HG02973 (cell line): ENCODE measurements around the gene KREMEN1.

Experiments used
- ATAC-seq: cut with Tn5 transposase; IDR thresholded peaks from one replicate; pipeline ENCODE4 v1.9.1; 2021; ENCODE audit warnings: moderate library complexity; ENCODE audit not compliant: unreplicated experiment

KREMEN1 gene

DNA sequence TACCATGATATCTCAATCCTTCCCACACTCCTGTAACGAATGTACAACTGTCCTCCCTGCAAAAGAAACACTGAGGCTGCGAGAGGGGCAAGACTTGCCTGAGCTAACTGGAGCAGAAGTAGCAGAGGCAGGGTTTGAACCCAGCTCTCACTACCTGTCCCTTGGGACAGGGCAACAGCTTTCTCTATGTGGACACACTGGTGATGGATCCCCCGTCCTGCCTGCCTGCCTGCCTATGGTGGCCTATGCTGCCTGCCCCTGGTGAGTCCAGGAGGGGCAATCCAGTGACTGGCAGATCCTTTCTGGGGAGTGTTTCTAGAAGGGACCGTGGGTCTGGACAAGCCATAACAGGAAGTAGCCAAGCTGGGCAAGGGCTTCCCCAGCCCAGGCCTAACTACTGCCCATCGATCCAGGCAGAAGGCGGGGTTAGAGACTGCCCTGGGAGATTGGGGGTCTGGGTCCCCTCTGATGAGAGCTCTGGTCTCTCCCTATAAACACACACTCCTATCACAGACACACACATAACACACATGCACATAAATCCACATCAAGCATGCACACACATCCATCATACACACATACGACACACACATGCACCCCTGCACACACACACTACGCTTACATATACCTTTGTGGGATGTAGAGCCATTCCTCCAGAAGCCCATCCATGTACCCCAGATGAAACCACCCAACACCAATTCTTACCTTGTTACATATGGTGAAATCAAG is 131.8 kb downstream of the KREMEN1 start:
- no peak for ATAC-seq

DNA sequence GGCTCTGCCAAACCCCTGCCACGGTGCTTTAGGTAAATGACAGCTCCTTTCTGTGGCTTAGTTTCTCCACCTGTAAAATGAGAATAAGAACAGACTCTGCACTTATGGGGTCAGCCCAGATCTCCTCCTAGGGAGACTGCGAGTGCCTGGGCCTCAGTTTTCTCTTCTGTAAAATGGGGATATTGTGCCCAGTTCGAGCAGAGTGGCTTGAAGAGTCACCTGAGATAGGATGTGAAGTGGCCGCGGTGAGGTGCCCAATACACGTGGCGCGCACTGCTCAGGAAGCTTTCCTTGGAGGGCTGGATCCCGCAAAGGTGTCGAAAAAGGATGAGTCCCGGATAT is 132.4 kb downstream of the KREMEN1 start:
- ATAC-seq: no peak

DNA sequence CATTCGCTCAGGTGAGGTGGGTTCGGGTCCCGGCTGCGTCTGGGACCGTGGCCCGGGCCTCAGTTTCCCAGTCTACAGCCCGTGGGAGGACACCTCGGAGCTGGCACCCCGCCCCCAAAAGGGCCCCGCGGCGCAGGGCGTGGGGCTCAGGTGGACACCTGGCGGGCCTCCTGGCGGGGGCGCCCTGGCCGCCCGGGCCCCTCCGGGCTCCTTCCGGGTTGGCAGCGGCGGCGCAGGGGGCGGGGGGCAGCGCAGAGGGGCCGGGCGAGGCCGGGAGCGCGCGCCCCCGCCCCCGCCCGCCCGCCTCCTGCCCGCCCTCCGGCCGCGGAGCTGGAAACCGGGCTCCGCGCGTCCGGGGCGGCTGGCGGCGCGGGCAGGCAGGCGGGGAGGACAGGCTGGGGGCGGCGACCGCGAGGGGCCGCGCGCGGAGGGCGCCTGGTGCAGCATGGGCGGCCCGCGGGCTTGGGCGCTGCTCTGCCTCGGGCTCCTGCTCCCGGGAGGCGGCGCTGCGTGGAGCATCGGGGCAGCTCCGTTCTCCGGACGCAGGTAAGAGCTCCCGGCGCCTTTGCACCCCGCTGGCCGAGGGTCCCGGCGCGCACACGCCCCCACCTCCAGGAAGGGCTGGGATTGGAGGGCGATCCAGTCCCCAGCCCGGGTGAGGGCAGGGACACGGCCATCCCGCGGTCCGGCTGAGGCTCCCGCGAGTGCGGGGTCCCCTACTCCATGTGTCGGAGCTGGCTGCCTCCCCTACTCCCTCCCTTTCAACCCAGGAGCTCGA is 132.9 kb downstream of the KREMEN1 start, which contains the start of gene EMID1:
EMID1 (plus strand) TSS at position 303 of the 778 bp plus-strand sequence; CDS start at position 446, 143 bp downstream.
- no peak for ATAC-seq

DNA sequence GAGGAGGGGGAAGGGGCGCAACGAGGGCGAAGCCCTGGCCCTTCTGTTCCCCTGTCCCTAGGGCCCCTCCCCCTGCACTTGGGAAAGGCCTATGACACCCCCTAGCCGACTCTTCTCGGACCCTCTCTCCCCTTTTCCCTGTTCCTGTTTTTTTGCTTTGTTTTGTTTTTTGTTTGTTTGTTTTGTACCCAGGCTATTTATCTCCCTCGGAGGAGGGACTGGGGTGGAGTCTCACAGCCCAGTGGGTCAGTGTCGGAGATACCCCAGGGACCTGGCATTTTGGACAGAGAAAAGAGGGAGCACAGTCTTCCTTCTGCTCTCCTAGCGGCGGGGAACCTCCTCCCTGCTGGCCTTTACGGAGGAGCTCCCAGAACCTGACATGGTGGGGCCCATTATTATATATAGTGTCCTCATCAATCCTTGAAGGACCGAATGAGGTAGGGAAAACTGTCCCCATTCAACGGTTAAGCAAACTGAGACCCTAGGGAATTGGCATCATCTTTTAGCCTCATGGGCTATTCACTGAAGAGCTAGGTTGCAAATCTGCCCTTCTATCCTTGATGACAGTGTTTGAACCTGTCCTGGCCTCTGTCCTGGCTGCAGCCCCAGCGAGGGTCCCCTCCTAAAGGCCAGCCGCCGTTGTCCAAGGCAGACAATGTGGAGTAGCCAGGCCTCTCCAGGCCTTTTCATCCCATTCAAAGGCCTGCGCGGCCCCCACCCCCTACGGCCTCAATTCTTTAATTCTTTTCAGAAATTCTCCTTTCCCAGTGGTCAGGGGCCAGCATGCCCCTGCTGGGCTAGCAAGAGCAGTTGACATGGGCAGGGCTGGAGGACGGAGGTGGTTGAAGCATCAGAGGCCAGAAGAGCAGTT is 133.8 kb downstream of the KREMEN1 start:
- no peak for ATAC-seq

DNA sequence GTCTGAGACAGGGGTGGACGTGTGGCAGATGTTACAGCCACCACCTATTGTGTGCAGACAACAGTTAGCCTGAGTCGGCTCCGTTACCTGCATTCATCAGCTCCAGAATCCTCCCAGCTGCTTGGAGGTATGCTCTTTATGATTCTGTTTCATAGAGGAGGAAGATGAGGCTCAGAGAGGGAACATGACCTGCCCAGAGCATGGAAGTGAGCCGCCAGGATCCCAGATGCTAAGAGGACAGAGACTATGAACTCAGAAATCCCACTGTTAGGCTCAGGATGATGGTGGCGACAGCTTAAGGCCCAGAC is 134.4 kb downstream of the KREMEN1 start:
- no peak for ATAC-seq

DNA sequence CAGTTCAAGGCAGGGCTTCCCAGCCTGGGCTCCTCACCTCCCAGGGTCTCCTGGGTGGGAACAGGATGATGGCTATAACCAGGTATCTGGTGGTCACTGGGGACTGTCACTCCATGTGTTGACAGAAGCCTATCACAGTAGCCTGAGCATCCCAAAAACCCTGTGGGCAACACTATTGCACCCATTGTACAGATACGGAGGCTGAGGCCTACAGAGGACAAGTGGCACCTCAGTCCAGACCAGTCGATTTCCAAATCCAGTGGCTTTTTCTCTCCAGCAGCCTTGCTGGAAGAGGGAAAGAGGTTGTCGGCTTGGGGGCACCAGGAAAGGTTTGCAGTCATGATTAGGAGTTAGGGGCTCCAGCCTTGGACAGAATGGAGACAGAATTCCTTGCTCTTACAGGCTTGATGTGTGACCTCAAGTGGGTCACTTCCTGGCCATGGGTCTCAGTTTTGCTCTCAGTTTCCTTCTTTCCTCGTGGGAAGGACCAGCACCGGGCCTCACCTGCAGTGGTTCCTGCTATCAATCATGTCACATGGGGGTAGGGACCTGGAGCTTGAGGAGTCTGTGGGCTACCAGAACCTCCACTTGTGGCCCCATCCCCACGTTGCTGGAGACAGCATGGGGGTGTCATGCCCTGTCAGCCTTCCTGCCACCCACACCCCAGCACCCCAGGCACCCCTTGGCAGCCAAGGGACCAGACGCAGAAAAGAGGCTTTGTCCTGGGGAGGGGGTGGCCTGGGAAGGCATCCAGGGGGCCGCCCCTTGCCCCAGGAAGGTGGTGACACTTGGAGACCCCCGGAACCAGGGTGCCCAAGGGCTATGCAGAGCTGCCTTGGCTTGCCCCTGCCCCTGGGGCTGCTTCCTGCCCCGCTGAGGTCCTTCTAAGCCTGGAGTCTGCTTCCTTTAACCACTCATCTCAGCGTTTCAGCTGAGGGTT is 135.0 kb downstream of the KREMEN1 start:
- ATAC-seq: no peak

DNA sequence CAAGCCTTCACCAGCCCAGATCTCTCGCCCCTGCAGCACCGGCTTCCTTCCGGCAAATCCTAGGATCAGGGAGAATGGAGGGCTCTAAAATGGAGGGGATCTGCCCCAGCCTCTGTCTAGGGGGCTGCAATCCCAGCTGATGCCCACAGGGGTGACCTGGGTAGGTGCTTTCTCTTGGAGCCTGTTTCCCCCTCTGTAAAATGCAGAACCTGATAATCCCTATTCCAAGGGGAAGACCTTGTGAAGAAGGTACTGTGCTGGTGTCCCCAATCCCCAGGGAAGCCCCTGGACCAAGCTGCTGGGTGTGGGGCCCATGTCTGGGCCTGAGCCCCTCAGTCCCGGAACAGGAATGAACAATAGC is 135.6 kb downstream of the KREMEN1 start:
- ATAC-seq: no peak

DNA sequence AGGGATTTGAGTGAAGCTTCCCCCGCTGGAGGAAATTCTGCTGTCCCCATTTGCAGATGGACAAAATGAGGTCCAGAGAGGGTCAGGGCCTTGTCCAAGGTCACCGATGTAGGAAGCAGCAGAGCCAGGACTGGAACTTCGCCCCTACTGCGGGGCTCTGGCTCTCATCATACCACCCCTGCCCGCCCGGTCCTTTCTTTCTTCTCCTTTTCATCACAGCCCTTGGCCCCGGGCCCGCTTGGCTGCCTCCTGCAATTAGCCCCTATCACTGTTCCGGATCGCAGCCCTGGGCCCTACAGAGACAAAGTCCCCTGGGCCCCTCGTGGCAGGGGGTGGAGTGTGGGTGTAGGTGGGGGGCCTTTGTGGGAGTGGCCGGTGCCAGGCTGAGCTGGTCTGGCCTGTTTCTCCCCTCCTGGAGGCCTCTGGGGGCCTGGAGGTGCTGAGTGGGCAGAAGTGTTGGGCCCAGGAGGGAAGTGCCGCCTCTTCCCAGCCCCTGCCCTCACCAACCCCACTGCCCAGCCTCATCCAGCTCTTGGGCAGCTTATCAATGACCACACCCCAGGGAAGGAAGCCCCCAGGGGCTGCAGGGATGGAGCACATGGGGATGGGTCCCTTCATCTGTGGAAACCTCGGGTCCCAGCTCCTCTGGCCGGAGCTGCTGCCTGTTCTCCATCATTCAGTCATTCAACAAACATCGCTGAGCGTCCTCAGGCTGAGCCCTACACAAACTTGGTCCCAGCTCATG is 136.2 kb downstream of the KREMEN1 start:
- no peak for ATAC-seq

DNA sequence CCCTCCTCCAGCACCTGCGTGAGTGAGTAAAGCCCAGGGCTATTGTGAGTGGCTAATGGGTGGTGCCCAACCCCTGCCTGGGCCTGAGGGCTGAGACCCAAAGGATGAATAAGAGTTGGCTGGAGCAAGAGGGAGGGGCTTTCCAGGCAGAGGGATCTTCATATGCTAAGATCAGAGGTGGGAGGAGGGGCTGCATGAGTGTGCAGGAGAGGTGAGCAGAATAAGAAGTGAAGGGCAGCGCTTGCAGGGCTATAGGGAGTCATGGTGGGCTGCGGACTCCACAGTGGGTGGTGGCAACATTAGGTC is 136.7 kb downstream of the KREMEN1 start:
- no peak for ATAC-seq

DNA sequence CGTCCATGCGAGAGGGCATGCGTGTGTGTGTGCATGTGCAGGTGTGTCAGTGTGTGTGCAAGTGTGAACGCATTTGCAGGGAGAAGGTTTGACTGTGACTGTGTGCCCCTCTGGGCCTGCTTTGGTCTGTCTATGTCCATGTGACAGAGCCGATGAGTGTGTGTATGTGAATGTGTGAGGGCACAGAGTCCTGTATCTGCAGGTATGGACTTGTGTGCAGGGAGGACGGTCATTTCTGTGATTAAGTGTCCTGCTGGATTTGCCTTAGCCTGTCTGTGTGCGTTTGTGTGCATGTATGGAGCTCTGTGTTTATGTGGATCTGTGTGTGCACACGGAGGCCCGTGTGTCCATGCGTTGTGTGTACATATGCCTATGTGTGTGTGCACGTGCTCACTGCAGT is 138.2 kb downstream of the KREMEN1 start:
- ATAC-seq: no peak

DNA sequence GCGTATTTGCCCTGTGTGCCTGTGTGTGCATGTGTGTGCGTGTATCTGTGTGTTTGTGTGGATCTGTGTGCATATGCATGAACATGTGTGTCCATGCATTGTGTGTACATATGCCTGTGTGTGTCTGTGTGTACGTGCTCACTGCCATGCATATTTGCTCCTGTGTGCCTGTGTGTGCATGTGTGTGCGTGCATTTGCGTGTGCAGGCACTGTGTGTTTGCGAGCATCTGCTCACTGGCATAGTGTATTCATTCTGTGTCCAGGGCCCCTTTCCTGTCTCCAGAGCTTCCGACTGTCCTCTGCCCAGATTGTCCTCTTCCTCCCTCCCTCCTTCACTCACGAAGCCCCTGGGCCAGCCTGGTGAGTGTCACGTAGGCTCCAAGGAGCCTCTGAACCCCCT is 138.6 kb downstream of the KREMEN1 start:
- no peak for ATAC-seq

DNA sequence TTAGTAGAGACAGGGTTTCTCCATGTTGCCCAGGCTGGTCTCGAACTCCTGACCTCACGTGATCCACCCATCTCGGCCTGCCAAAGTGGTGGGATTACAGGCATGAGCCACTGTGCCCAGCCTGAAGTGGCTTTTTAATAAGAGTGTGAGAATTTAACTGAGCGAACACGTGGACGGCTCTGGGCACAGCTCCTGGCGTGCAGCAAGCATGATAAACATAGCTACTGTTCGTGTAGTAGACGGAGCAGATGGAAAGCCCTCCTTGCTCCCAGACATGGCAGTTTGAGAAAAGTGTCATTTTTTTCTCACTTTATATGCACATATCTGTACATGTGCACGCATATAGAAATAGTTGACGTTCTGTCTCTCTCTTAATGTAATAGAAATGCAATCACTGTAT is 139.9 kb downstream of the KREMEN1 start:
- ATAC-seq: no peak

DNA sequence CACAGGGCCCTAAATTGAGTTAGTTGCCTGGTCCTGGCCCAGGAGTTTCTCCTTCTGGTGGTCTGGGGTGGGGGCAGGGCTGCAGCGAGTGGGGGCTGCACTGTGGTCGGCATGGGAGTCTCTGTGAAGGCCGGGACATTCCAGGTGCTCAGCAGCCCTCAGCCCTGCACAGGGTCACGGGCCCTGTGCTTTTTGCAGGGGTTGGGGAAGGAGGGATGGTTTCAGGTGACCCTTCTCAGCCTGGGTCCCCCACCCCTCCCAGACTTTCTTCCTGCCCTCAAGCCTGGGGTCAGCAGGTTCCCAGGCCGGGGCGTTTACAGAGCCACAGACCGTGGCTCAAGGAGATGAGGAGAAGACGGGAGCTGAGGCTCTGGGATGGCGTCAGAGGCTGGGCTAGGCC is 140.7 kb downstream of the KREMEN1 start:
- ATAC-seq: no peak

DNA sequence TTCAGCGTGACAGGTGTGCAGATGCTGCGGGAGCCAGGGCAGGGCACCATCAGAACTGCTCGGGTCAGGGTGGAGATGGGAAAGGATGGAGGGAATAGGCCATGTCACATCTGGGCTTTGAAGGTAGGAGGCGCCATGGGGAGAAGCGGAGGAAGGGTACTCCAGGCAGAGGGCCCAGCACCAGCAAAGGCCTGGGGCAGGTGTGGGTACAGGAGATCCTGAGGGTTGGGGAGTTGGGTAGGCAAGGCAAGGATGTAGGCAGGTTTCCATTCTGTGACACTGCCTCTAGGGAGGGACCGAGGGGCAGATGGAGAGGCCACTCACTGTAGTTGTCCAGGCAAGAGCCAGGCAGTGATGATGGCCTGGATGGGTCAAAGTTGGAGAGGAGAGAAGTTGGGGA is 141.4 kb downstream of the KREMEN1 start:
- no peak for ATAC-seq

DNA sequence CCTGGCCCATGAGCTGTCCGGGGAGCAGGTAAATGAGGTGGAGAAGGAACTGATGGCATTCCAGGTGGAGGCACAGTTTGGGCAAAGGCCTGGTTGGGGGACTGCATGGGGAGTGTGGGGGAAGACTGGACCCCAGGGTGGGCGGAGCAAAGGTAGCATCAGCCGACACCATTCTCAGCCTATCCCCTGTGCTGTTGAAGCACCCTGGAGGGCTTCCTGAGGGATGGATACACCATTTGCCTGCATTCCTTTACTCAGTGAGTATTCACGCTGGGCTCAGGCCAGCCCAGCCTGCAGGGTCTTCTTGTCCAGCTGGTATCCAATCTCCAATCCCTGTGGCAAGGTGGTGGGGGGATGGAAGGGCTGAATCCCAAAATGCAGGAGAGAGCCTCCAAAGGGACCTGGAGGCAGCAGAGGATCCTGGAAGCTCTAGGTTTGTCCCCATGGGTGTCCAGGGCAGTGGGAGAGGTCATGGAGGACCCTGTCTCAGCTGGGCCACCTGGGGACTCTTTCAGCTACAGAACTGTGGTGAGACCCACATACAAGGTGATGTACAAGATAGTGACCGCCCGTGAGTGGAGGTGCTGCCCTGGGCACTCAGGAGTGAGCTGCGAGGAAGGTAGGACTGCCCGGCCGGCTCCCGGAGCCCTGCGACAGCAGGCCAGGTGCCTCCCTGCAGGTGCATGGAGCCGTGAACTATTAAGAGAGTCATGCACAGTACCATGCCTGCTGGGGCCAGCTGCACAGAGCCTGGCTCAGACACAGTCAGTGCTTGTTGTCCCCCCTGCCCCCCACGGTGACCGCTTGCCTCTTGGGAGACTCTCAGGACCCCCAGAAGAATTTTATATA is 142.4 kb downstream of the KREMEN1 start:
- ATAC-seq: no peak

DNA sequence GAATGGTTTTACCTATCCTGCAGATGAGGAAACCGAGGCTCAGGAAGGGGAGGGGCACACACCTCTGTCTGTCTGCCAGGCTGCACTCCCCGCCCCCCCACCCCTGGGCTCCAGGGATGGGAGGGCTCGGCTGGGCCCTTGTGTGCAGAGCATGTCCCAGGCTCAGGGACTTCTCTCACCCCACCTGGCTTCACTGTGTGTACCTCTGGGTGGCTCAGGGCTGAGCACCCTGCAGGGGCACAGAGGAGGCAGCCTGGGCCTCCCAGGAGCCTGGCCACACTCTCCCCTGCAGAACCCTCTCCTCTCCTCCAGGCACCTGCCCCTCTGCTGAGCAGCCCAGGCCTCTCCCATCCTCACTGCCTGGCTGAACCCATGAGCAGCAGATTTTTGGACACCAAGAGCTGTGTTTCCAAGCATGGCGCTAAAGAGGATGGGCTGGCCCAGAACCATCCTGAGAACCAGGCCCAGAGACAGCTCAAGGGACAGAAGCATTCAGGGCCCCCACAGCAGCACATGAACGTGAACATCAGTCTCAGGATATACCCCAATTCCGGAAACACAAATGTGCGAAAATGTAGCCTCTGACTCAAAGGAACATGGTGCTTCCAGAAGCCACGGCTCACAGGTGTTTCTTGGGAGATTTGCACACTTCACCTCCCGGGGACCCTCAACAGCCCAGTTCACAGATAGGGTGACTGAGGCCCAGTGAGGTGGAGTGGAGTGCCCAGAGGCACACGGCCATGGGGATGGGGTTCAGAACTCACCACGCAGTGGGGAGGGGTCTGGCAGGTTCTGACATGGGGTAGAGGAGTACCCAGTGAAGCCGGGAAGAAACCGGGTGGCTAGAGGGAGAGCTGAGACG is 143.4 kb downstream of the KREMEN1 start:
- no peak for ATAC-seq

DNA sequence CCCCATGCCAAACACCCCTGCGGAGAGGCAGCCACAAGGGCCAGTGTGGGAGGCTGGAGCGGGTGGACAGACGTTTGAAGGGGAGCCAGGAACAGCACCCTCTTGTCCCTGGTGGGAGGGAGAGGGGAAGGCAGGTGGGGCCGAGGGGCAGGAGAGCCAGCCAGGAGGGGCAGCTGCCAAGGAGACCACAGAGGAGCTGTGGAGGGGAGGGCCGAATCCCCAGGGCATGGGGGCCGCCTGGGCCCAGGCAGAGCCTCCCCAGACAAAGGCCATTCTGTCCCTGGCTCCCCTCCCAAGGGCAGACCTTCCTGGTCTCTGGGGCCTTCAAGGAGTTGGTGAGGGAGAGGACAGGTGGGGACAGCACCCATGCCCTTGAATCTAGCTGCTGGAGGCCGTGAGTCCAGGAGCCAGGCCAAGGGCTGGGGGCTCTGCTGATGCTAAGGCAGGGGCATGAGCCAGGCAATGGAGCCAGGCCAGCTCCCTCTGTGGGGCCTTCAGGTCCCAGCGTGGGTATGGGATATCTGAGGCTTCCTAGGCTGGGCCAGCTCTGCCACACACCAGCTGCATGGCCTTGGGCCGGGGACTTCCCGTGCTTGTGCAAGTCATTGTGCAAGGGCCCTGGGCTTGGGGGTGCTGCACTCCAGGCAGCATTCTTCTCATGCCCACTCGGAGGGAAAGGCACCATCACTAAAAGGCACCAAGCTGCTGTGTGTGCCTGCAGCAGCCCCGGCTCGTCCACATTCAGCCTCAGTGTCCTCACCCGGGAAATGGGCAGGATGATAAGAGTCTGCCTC is 144.2 kb downstream of the KREMEN1 start:
- ATAC-seq: no peak
